Posterior vena cava (tissue), 2 donors: ENCODE measurements around the gene RFPL3. TPM values are rescaled to one million over a fixed set of nuclear protein-coding genes. Genes with fewer than 3 reads are reported as not detected.
"Not testable (repeated sequence)": the region's sequence is repeated elsewhere in the genome, so short reads cannot be mapped to it uniquely, and the experiment has no call there.

ENCODE experiments used
- DNase-seq: peaks from one replicate; pipeline ENCODE4 v3.0.0-alpha.2; 2020; ENCODE audit warnings: low spot score
- intact Hi-C, 2 donors: fragments of 100-400 bp; cut with DNase I; formaldehyde crosslinking; loops; one replicate each; pipeline versions ENCODE4 v1.14.1 to v1.14.2; 2022 to 2023
- long read RNA-seq, 2 donors: library from polyadenylated mRNA; unstranded; transcript quantifications; one replicate each; pipeline ENCODE4 v2.0.0, GENCODE V29; 2020 to 2021
- total RNA-seq, 2 donors: library from RNA; stranded (reverse); fragmentation: NEBNext Ultra II Directional; extraction: Animal tissue kit (Norgen Biotek cat#: 25700); gene quantifications; one replicate each; pipeline ENCODE4 v1.2.1, GENCODE V29; 2021
- donor health status: DM: yes; HTN: yes; CAD: no.
- donor health status: DM: yes; HTN: yes; CAD: no.

The RFPL3 gene
- total RNA-seq: not detected
- long read RNA-seq, donor 1: 0 reads
- long read RNA-seq, donor 2: 0 reads

- intact Hi-C loops, DNase-seq: not testable (repeated sequence)
Measured at GRCh38 chr22:32357567-32357966, at the start of gene RFPL3. TSS of gene RFPL3 (plus strand) at chr22:32357867. CDS start at chr22:32358072, 205 bp downstream.

- intact Hi-C loops: no loop called here
- no peak for DNase-seq
Measured at GRCh38 chr22:32308191-32308590, 49.5 kb upstream of the RFPL3 start.

GRCh38 chr22:32308934-32309333 lies 48.7 kb upstream of the RFPL3 start:
- no peak for DNase-seq
- intact Hi-C loops: no loop called here

- intact Hi-C loops: no loop called here
- DNase-seq: no peak
Measured at GRCh38 chr22:32309585-32310251, 47.9 kb upstream of the RFPL3 start.

- intact Hi-C loops: no loop called here
- DNase-seq: peak; percentile 31
Measured at GRCh38 chr22:32310777-32311176, 46.9 kb upstream of the RFPL3 start.

- intact Hi-C loops: no loop called here
- peak; percentile 44 for DNase-seq
Measured at GRCh38 chr22:32311551-32312071, 46.1 kb upstream of the RFPL3 start.

GRCh38 chr22:32312748-32313147 lies 44.9 kb upstream of the RFPL3 start:
- DNase-seq: no peak
- intact Hi-C loops: no loop called here

- no peak for DNase-seq
- intact Hi-C loops: no loop called here
Measured at GRCh38 chr22:32313532-32313931, 44.1 kb upstream of the RFPL3 start.

GRCh38 chr22:32317524-32317923 lies 40.1 kb upstream of the RFPL3 start:
- intact Hi-C loops: no loop called here
- peak; percentile 25 for DNase-seq

GRCh38 chr22:32318361-32318760 lies 39.3 kb upstream of the RFPL3 start:
- intact Hi-C loops: no loop called here
- peak; percentile 28 for DNase-seq

GRCh38 chr22:32319861-32320406 lies 37.7 kb upstream of the RFPL3 start:
- DNase-seq: peak; percentile 20
- intact Hi-C loops: no loop called here

GRCh38 chr22:32322986-32323385 lies 34.7 kb upstream of the RFPL3 start:
- DNase-seq: peak; percentile 34
- intact Hi-C loops: no loop called here

- DNase-seq: peak; percentile 37
- intact Hi-C loops: no loop called here
Measured at GRCh38 chr22:32323513-32324164, 34.0 kb upstream of the RFPL3 start.

- DNase-seq: peak; percentile 67
- intact Hi-C loops: loop anchor here in 1 of 2 donors (5.0 kb wide), 1 partner anchor 48 kb away; no protein-coding TSS in a partner anchor
Measured at GRCh38 chr22:32324505-32325415, 32.9 kb upstream of the RFPL3 start.

- intact Hi-C loops: loop anchor here in 1 of 2 donors (5.0 kb wide), 1 partner anchor 47 kb away; no protein-coding TSS in a partner anchor
- peak; percentile 69 for DNase-seq
Measured at GRCh38 chr22:32325416-32325801, 32.3 kb upstream of the RFPL3 start.

GRCh38 chr22:32325811-32326237 lies 31.8 kb upstream of the RFPL3 start:
- intact Hi-C loops: loop anchor here in 1 of 2 donors (5.0 kb wide), 1 partner anchor 46 kb away; no protein-coding TSS in a partner anchor
- DNase-seq: no peak

- intact Hi-C loops: loop anchor here in 1 of 2 donors (5.0 kb wide), 1 partner anchor 46 kb away; no protein-coding TSS in a partner anchor
- DNase-seq: peak; percentile 55
Measured at GRCh38 chr22:32326647-32327046, 31.0 kb upstream of the RFPL3 start.

GRCh38 chr22:32327066-32327465 lies 30.6 kb upstream of the RFPL3 start:
- intact Hi-C loops: loop anchor here in 1 of 2 donors (5.0 kb wide), 1 partner anchor 45 kb away; no protein-coding TSS in a partner anchor
- DNase-seq: peak; percentile 71
